MM.1S (cell line): ENCODE data around the gene KCNB1.

Experiments
- DNase-seq: peaks from one replicate; pipeline ENCODE4 v3.0.0-alpha.2; 2015
- H2AFZ ChIP-seq: fragments of 300-600 bp; sonication (generic); 2 replicates; pipeline ENCODE4 v1.6.0; 2016; ENCODE audit warnings: antibody characterized with exemption, low read length
- H3F3A ChIP-seq: fragments of 300-600 bp; sonication (generic); 2 replicates; pipeline ENCODE4 v1.6.1; 2016; ENCODE audit warnings: mild to moderate bottlenecking, antibody characterized with exemption, low read length, moderate library complexity, mixed read lengths; ENCODE audit not compliant: insufficient read depth
- H3K27ac ChIP-seq: fragments of 300-600 bp; sonication (generic); 2 replicates; pipeline ENCODE4 v1.5.1; 2016; ENCODE audit warnings: mild to moderate bottlenecking, low read length
- H3K27me3 ChIP-seq: fragments of 300-600 bp; sonication (generic); replicated peaks from 2 replicates; pipeline ENCODE4 v1.6.0; 2016; ENCODE audit warnings: low read length; ENCODE audit not compliant: insufficient read depth
- H3K36me3 ChIP-seq: fragments of 300-600 bp; sonication (generic); replicated peaks from 2 replicates; pipeline ENCODE4 v1.6.1; 2016; ENCODE audit warnings: mild to moderate bottlenecking, low read length, mixed read lengths; ENCODE audit not compliant: insufficient read depth
- H3K4me1 ChIP-seq: fragments of 300-600 bp; sonication (generic); 2 replicates; pipeline ENCODE4 v1.6.1; 2016; ENCODE audit warnings: low read length, mixed read lengths
- H3K4me2 ChIP-seq: fragments of 300-600 bp; sonication (generic); 2 replicates; pipeline ENCODE4 v1.6.0; 2016; ENCODE audit warnings: low read depth, low read length
- H3K4me3 ChIP-seq: fragments of 300-600 bp; sonication (generic); 2 replicates; pipeline ENCODE4 v1.5.1; 2016; ENCODE audit warnings: low read length, mixed read lengths
- H3K79me2 ChIP-seq: fragments of 300-600 bp; sonication (generic); 2 replicates; pipeline ENCODE4 v1.6.1; 2016; ENCODE audit warnings: mixed run types, low read length, mixed read lengths
- H3K9ac ChIP-seq: fragments of 300-600 bp; sonication (generic); 2 replicates; pipeline ENCODE4 v1.6.1; 2016; ENCODE audit warnings: low read length, mixed read lengths
- H3K9me2 ChIP-seq: fragments of 300-600 bp; sonication (generic); replicated peaks from 2 replicates; pipeline ENCODE4 v1.6.1; 2016; ENCODE audit warnings: mild to moderate bottlenecking, low read length, mixed read lengths; ENCODE audit not compliant: insufficient read depth
- H3K9me3 ChIP-seq: fragments of 300-600 bp; sonication (generic); replicated peaks from 2 replicates; pipeline ENCODE4 v1.6.1; 2016; ENCODE audit warnings: mild to moderate bottlenecking, low read length, mixed read lengths; ENCODE audit not compliant: insufficient read depth
- H4K20me1 ChIP-seq: fragments of 300-600 bp; sonication (generic); 2 replicates; pipeline ENCODE4 v1.6.1; 2016; ENCODE audit warnings: mild to moderate bottlenecking, low read length, moderate library complexity, mixed read lengths; ENCODE audit not compliant: insufficient read depth
- CTCF ChIP-seq: fragments of 300-600 bp; sonication (generic); IDR thresholded peaks from 2 replicates; pipeline ENCODE4 v1.5.1; 2016; ENCODE audit warnings: antibody characterized with exemption, low read length, mixed read lengths
- EZH2 ChIP-seq: fragments of 300-600 bp; sonication (generic); optimal IDR thresholded peaks from 2 replicates; pipeline ENCODE3; 2017; ENCODE audit warnings: low read depth, mild to moderate bottlenecking, antibody characterized with exemption, low read length, mixed read lengths
- EZH2phosphoT487 ChIP-seq: fragments of 300-600 bp; sonication (generic); IDR thresholded peaks from 2 replicates; pipeline ENCODE4 v1.6.1; 2018; ENCODE audit warnings: antibody characterized with exemption, low read length

KCNB1 gene

GRCh38 chr20:49461894-49462620, 20.4 kb downstream of the KCNB1 start:
- Histone ChIP-seq H3K79me2 (no peaks in the 10 kb centered on the region), H3K9ac (no peak overlapping the region), H3F3A (no peaks in the 10 kb centered on the region), H3K9me3 (no peaks in the 10 kb centered on the region), H3K4me3 (no peak overlapping the region), H3K27me3 (no peaks in the 10 kb centered on the region), H3K9me2 (no peaks in the 10 kb centered on the region), H3K36me3 (no peaks in the 10 kb centered on the region), H3K4me1 (no peaks in the 10 kb centered on the region), H3K4me2 (no peak overlapping the region), H3K27ac (no peak overlapping the region), H2AFZ (no peak overlapping the region), H4K20me1 (no peaks in the 10 kb centered on the region)
- no peak for TF ChIP-seq CTCF
- no peak for TF ChIP-seq EZH2phosphoT487
- TF ChIP-seq EZH2, result no peak
- no peak for DNase-seq

GRCh38 chr20:49460916-49461315, 21.6 kb downstream of the KCNB1 start:
- no peaks in the 10 kb centered on the region for H3K9me3 ChIP-seq
- H3K4me1 ChIP-seq, result no peaks in the 10 kb centered on the region
- H3K79me2 ChIP-seq, result no peaks in the 10 kb centered on the region
- H3K27me3 ChIP-seq, result peaks cover 10% of the 10 kb centered on the region; the same call in 1 of the 2 replicates
- no peaks in the 10 kb centered on the region for H3K36me3 ChIP-seq
- H3K4me2 ChIP-seq, result no peak overlapping the region
- H3K9ac ChIP-seq, result no peak overlapping the region
- H3K4me3 ChIP-seq, result no peak overlapping the region
- no peak for TF ChIP-seq EZH2phosphoT487
- H4K20me1 ChIP-seq, result no peaks in the 10 kb centered on the region
- no peaks in the 10 kb centered on the region for H3K9me2 ChIP-seq
- H3F3A ChIP-seq, result no peaks in the 10 kb centered on the region
- DNase-seq, result no peak
- no peak overlapping the region for H3K27ac ChIP-seq
- H2AFZ ChIP-seq, result no peak overlapping the region

- no peaks in the 10 kb centered on the region for H3K4me1 ChIP-seq
- DNase-seq, result no peak
- H3K9me3 ChIP-seq, result no peaks in the 10 kb centered on the region
- H3K36me3 ChIP-seq, result no peaks in the 10 kb centered on the region
- H4K20me1 ChIP-seq, result no peaks in the 10 kb centered on the region
- TF ChIP-seq CTCF, result no peak
- TF ChIP-seq EZH2phosphoT487, result no peak
- no peak for TF ChIP-seq EZH2
- H3F3A ChIP-seq, result no peaks in the 10 kb centered on the region
- H3K9ac ChIP-seq, result no peak overlapping the region
- no peak overlapping the region for H3K4me3 ChIP-seq
- H2AFZ ChIP-seq, result no peak overlapping the region
- no peaks in the 10 kb centered on the region for H3K9me2 ChIP-seq
- no peak overlapping the region for H3K27ac ChIP-seq
- peaks cover 12% of the 10 kb centered on the region; the same call in 1 of the 2 replicates for H3K27me3 ChIP-seq
- no peaks in the 10 kb centered on the region for H3K79me2 ChIP-seq
- no peak overlapping the region for H3K4me2 ChIP-seq
These were observed 22.3 kb downstream of the KCNB1 start for GRCh38 chr20:49460131-49460530.

GRCh38 chr20:49459684-49460083, 22.8 kb downstream of the KCNB1 start:
- Histone ChIP-seq H3K27me3 (peaks cover 12% of the 10 kb centered on the region; the same call in 1 of the 2 replicates), H3K36me3 (no peaks in the 10 kb centered on the region), H3K27ac (no peak overlapping the region), H3K4me2 (no peak overlapping the region), H3K9me2 (no peaks in the 10 kb centered on the region), H3K4me1 (no peaks in the 10 kb centered on the region), H3K9ac (no peak overlapping the region), H3K79me2 (no peaks in the 10 kb centered on the region), H4K20me1 (no peaks in the 10 kb centered on the region), H2AFZ (no peak overlapping the region), H3F3A (no peaks in the 10 kb centered on the region), H3K4me3 (no peak overlapping the region), H3K9me3 (no peaks in the 10 kb centered on the region)
- TF ChIP-seq CTCF (no peak), EZH2phosphoT487 (no peak)
- no peak for DNase-seq
